NCI-H82 treated with DMSO at 0.1 percent for 48 hours (cell line): Measurements from ENCODE around the gene C10orf71.

Experiments used
- DNase-seq: peaks from one replicate; lab custom pipeline; 2025; ENCODE audit not compliant: unreplicated experiment; lab: John Stamatoyannopoulos, UW

The C10orf71 gene

DNA sequence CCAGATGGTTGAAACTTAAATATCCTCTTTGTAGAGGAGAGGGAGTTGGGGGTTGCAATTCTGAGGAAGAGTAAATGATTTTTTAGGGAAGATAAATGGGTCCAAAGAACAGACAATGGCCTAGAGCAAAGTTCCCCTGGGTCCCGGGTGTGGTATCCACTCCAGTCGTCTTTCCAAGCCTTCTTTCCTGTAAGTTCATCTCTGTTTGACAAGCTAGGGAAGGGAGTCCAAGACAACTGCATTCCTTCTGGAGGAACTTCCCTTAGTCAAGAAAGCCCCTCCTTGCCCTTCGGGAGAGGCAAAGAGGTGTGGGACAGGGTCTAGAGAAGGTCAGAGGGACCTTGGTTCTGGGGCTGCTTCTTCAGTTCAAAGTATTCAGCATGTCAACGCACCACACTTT is 33.4 kb downstream of the C10orf71 start:
- no peak for DNase-seq

DNA sequence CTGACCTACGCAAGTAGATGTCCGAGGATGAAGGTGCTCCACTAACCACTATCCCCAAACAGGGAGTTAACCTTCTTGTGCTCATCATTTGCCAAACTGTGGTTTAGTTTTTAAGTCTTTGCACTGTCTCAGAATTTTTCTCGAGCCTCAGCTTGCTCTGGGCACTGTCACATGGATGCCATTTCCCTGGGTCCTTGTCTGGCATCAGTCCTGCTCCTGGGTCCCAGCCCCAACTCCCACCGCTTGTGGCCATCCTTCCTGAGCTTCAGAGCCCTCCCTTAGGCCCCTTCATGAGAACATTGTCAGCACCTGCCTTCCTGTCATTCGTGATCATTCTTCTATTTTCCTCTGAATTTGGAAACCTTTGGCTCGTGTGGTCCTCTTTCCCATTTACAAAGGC is 33.8 kb downstream of the C10orf71 start:
- DNase-seq = no peak

DNA sequence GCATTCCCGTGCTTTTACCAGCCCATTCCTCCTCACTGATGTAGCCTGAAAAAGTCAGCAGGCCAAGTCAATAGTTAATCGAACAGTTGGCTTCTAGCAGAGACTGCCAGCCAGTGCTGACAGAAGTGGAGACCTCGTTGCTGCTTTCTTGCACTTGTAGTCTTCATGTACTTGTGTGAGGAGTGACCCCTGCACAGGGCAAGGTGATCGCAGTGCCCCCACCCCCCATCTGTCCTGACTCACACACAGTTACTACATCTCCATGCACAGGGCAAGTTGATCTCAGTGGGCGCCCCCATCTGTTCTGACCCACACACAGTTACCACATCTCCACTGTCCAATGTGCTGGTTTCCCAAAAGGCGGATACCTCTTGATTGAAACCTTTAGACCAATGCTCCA is 34.2 kb downstream of the C10orf71 start:
- no peak for DNase-seq

DNA sequence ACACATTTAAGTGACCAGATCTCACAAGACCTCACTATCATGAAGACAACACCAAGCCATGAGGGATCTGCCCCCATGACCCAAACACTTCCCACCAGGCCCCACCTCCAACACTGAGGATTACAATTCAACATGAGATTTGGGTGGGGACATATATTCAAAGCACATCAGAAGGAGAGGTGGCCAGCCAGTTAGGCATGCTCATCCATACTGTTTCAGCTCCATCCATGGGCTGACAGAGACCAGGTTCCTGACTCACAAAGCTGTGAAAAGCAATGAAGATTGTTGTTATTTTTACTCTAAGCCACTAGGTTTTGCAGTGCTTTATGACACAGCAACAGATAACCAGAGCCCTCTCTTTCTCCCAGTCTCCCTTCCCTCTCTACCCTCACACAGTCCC is 36.0 kb downstream of the C10orf71 start:
- no peak for DNase-seq

DNA sequence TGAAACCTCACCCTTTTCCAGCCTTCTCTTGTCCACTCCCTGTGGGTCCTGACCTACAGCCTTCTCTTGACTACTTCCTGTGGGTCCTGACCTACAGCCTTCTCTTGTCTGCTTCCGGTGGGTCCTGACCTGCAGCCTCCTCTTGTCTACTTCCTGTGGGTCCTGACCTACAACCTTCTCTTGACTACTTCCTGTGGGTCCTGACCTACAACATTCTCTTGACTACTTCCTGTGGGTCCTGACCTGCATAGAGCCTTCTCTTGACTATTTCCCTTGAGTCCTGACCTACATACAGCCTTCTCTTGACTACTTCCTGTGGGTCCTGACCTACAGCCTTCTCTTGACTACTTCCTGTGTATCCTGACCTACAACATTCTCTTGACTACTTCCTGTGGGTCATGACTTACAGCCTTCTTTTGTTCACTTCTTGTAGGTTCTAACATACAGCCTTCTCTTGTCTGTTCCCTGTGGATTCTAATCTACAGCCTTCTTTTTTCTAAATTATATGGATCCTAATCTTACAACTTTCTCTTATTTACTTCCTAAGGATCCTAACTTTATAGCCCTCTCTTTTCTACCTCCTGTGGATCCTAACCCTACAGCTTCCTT is 36.5 kb downstream of the C10orf71 start:
- DNase-seq = no peak

DNA sequence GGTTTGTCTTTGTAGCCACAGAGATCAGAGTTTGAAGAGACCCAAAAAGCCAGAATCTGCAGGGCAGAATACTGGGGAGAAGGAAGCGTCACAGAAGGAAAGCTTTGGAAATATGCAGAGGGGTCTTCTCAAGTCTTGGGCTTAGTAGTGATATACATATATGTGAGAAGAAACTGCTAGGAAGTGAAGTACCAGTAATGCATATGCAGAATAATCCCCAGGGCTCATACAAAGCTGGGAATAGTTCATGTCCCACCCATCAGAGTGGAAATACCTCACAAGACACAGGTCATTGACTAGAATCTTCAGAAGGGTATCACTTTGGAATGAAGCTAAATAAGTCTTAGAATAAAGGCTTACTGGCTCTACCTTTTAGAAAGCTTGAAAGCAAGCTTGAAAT is 39.6 kb downstream of the C10orf71 start:
- DNase-seq = no peak

DNA sequence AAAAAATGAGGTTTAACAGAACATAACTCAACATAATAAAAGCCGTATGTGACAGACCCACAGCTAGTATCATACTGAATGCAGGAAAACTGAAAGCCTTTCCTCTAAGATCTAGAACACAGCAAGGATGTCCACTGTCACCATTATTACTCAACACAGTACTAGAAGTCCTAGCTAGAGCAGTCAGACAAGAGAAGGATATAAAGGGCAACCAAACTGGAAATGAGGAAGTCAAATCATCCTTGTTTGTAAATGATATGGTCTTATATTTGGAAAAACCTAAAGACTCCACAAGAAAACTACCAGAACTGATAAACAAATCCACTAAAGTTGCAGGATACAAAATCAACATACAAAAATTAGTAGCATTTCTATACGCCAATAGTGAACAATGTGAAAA is 45.9 kb downstream of the C10orf71 start:
- DNase-seq = no peak

DNA sequence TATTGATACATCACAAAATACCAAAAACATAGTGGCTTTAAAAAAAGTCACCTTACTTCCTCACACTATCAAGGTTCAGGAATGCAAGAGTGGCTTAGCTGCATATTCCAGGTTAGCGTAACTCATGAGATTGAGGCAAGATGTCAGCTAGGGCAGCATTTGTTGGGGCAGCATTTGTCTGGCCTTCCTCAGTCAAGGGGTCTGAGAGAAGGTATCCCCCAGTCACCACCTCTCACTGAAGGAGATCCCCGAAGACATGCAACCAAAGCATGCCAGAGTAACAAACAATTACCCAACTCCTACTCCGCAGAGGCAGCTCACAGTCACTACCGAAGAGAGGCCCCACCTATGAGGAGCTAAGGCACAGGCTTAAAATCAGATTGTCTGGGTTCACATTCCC is 48.4 kb downstream of the C10orf71 start:
- DNase-seq = no peak

DNA sequence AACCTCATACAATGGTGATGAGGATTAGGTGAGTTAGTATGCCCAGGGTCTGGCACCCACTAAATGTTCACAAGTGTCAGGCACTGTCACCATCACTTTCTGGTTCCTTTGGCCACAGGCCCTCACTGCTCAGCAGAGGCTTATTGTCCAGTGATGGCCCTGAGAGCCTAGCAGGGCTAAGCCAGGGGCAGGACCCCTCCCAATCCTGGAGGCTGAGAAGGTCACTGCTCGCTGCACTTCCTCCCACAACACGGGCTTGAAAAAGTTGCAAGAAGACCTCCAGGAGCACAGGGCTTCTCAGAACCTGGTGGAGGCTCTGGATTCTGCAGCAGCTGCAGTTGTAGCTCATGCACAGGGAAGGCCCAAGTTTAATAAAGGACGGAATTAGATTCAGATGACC is 48.9 kb downstream of the C10orf71 start:
- no peak for DNase-seq

DNA sequence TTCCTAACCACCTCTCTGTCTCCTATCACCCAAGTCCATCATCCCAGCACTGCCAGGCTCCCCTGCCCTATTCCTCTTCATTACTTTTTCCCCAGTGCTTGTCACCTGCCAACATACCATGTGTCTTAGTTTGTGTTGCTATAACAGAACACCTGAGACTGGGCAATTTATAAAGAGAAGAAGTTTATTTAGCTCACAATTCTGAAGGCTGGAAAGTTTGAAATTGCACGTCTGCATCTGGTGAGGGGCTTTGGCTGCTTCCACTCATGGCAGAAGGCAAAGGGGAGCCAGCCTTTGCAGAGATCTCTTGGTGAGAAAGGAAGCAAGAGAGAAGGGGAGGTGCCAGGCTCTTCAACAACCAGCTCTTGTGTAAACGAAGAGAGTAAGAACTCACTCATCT is 49.6 kb downstream of the C10orf71 start:
- no peak for DNase-seq

DNA sequence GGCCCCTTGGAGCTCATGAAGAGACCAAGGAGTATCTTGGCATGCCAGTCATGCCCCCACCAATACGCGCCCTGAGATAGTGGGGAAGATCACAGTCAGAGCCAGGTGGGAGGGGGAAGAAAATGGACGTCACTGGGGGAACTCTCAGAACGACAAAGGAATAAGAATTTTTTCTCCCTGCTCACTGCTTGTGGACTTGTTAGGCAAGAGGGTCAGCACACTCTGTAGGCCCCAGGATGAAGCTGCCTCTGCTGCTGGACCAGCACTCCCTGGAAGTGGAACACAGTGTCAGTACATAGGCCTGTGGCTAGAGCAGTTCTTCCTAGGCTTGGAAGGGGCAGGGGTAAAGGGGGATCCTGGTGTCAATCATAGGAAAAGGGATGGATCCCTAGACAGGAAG is 50.4 kb downstream of the C10orf71 start:
- DNase-seq = no peak

DNA sequence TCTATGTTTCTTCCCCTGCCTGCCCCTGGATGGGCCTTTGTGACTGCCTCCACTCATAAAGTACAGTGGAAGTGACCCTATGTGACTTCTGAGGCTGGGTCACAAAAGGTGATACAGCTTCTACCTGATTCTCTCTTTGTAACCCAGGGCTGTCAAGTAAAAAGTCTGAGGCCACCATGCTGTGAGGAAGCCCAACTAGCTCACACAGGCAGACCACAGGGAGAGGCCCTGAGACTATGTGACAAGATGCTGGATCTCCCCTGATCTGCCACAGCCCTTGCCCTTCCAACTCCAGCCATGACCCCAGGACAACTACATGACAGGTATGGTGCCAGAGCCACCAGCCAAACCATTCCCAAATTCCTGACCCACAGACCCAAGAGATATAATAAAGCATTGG is 51.2 kb downstream of the C10orf71 start:
- DNase-seq = no peak

DNA sequence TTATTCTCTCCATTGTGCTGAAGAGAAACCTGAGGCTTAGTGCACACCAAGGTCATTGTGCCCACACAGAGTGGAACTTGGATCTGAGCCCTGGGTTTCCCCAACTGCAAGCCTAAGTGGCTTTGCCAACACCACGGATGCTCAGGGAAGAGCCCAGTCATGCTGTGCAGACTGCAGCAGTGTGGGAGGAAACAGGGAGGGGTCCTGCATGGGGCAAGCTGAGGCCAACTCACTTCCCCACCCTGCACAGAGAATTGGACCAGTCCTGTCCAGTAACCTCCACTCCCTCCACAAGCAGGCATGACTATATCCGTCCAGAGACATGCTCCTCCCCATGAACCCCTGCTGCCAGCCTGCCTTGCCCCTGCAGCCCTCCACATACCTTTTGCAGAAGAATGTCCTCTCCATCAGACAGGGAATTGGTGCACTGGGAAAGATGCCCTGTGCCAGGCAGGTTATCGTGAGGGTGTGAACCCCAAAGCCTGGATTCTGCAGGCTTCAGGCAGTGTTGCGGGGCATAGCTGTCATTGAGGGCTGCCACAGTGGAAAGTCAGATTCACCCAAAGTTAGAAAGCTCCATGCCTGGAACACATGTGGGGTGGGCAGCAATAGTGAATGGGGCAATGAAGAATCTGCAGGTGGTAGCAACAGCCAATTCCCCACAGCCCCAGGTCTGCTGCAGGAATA is 52.0 kb downstream of the C10orf71 start:
- no peak for DNase-seq

DNA sequence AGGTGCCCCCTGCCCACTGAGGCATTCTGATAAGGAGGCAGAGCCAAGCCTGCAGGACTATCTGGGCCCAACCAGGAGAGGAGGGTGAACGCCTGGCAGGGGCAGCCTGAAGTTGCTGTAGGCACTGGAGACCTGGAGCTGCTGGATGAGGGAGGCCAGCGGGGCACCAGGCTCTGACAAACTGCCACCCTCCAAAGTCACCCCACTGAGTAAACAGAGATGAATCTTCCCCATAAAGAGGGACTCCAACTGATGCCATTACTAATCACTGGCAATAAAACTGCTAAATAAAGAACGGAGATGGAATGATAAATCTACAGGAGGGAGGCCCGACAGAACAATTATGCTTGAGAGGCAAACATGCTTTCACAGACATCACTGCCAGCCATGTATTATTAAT is 52.7 kb downstream of the C10orf71 start:
- no peak for DNase-seq

DNA sequence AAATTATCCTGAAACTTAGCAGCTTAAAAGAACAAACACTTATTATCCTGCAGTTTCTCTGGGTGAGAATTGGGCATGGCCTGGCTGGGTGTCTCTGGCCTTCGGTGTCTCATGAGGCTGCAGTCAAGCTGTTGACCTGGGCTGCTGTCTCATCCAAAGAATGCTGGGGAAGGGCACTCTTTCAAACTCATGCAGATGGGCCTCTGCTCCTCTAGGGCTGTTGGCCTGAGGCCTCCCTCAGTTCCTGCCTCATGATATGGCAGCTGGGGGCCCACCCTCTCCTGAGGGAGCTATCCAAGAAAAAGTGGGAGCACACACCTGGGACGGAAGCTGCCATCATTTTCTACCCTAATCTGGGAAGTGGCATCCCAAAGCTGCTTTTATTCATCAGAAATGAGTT is 53.4 kb downstream of the C10orf71 start:
- no peak for DNase-seq

DNA sequence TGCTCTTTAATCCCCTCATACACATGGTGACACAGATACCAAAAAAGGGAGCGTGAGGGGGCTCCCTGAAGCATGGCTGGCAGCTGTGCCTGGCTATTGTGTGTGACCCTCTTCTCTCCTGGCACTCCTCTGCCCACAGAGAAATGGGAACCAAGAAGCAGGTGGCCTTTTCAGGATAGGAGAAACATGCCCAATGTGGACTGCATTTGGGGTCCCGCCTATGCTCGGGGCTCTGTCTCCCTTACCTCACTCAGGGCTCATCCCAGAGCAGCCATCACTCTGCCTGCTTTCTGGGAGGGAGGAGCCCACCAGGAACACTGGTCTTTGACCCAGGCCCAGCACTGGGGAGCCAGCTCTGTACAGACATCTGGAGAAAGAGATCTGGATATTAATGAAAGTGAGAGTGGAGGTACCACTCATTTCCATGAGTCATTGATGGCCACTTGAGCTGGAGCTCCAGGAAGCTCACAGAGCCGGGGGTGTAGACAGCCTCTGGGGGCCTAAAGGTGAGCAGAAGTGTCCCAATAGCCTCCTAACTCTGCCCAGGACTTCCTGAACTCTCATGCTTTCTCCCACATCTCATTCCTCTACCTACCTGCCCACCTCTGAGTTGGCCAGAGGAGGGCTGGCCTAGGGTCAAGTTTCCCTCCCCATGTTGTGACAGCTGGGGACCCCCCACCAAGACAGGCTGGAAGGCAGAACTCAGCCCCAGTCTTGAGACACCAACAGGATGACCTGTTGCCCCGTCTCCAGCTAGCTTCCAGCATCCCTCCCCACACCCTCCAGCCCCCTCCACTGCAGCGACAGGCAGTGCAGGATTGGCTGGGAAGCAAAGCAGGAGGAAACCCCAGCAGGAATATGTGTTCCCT is 54.3 kb downstream of the C10orf71 start:
- no peak for DNase-seq

DNA sequence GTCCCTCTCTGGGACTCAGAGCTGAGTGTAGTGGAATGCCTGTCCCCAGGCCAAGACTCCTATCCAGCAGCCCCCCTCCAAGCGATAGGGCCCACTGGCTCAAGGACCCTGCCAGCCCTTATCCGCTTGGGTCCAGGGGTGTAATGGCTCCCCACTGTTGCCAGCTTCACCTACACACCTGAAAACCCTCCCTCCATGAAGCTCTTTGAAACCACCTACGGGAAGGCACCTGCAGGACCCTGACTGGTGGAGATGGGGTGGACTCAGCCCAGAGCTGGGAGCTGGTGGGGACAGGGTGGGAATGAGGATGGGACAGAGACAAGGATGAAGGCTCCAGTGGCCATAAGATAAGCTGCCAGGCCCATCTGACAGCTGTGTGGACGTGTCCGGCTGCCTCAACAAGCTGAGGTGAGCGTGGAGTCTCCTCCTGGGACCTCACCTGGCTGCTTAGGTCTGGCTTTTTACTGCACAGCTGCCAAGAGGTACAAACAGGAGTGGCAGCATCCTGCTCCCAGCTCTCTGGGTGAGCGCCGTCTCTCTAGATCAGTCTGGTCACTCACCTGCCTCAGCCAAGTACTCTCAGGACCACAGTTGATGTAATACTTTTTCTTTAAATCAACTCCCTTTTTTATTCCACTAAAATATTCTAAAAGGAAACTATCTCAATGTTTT is 55.1 kb downstream of the C10orf71 start:
- DNase-seq = no peak

DNA sequence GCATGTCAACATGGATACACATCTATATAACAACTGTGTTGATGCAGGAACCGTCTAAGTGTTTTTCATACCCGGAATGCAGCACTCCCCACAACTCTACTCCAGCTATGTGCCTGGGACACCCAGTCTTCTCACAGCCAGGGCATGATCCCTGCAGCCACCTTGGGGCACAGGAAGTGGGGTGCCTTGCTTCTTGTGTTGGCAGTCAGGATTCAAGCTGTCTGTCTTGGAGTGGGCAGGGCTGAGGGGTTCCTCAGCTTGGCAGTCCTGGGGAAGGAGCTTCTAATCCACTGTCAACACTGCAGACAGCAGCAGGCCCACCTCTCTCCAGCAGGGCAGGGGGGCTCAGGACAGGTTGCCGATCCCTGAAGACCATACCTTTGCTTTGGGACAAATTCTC is 55.6 kb downstream of the C10orf71 start:
- DNase-seq = no peak

DNA sequence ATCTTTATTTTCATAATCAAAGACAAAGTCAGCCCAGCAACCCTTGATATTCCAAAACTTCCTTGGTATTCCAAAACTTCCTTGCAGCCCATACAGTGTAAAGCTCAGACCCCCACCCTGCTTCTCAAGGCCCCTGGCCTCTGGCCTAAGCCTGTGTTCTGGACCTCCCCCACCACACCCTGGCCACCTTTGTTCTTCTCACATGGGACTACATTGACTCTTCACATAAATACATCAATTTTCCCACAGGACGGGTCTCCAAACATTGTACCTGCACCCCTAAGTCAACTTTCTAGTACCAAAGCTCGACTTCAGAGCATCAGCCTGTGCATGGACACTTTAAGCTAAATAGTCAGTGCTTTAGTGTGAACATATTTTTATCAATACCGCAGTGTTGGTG is 56.3 kb downstream of the C10orf71 start:
- DNase-seq = no peak

DNA sequence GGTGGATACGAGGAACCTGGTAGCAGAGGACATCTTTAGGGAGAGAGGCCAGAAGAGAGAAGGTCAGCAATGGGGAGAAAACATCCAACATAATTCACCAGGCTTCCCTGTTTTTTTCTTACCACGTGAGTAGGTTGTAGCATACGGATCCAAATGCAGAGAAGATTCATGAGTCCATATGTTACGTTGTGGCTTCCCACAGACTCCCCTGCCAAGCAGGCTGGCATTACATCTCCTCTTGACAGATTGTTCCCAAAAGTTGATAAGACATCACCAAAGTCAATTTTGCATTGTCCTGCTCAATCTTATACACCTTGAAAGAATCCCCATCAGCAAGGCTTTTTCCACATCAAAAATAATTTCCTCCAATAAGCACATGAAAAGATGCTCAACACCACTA is 57.2 kb downstream of the C10orf71 start:
- no peak for DNase-seq

DNA sequence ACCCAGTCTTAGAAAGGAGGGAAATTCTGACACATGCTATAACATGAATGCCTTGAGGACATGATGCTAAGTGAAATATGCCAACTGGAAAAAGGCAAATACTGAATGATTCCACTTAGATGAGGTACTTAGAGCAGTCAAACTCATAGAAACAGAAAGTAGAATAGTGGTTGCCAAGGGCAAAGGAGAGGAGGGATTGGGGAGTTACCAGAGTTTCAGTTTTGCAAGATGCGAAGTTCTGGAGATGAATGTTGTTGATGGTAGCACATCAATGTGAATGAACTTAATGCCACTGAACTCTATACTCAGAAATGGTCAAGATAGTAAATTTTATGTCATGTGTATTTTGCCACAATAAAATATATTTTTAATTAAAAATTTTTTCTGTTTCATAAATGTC is 58.0 kb downstream of the C10orf71 start:
- DNase-seq = no peak

DNA sequence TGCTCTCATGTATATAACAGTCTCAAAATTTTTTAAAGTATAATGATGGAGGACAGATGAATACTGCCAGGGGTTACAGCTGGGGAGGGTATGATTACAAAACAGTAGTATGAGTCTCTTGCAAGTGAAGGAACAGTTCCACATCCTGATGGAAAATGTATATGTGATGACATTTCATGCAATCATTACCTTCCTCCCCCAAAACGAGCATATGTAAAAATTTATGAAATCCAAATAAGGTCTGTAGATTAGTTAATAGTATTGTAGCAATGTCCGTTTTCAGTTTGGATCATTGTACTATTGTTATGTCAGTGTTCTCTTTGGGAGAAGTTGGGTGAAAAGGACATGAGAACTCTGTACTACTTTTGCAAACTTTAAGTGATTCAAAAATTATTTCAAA is 58.9 kb downstream of the C10orf71 start:
- no peak for DNase-seq
